WTC11 (cell line): ENCODE measurements around the gene ATP6V1A. TPM values are rescaled to one million over a fixed set of nuclear protein-coding genes. Genes with fewer than 3 reads are reported as not detected.

Source experiments
- CTCF ChIP-seq: fragments of 200-600 bp; IDR thresholded peaks from 2 replicates; pipeline ENCODE4 v1.8.0; 2022; ENCODE audit warnings: antibody characterized with exemption
- ERG ChIP-seq: fragments of 250-450 bp; sonication (Bioruptor Pico); IDR thresholded peaks from 2 replicates; pipeline ENCODE4 v1.8.0; 2021; ENCODE audit warnings: mild to moderate bottlenecking
- ETV6 ChIP-seq: sonication (generic); formaldehyde crosslinking; IDR thresholded peaks from 2 replicates; pipeline ENCODE4 v1.8.1; 2022; ENCODE audit warnings: mild to moderate bottlenecking, missing genetic modification reagents
- MAX ChIP-seq: sonication (generic); formaldehyde crosslinking; IDR thresholded peaks from 2 replicates; pipeline ENCODE4 v1.8.0; 2022; ENCODE audit warnings: mild to moderate bottlenecking, missing genetic modification reagents
- NFE2L1 ChIP-seq: sonication (generic); formaldehyde crosslinking; IDR thresholded peaks from 2 replicates; pipeline ENCODE4 v1.8.1; 2023; ENCODE audit warnings: missing genetic modification reagents
- NFYB ChIP-seq: sonication (generic); formaldehyde crosslinking; conservative IDR thresholded peaks from 2 replicates; pipeline ENCODE4 v1.8.0; 2022; ENCODE audit warnings: low read depth, missing genetic modification reagents
- NR1H2 ChIP-seq: sonication (generic); formaldehyde crosslinking; IDR thresholded peaks from 2 replicates; pipeline ENCODE4 v1.9.0; 2021; ENCODE audit warnings: mild to moderate bottlenecking, moderate library complexity, missing genetic modification reagents
- NR2C2 ChIP-seq: sonication (generic); formaldehyde crosslinking; IDR thresholded peaks from 2 replicates; pipeline ENCODE4 v1.8.0; 2022; ENCODE audit warnings: mild to moderate bottlenecking, missing genetic modification reagents
- NR3C1 ChIP-seq: sonication (generic); formaldehyde crosslinking; conservative IDR thresholded peaks from 2 replicates; pipeline ENCODE4 v1.8.1; 2023; ENCODE audit warnings: low read depth, mild to moderate bottlenecking, missing genetic modification reagents
- PRDM15 ChIP-seq: sonication (generic); formaldehyde crosslinking; IDR thresholded peaks from 2 replicates; pipeline ENCODE4 v1.8.0; 2022; ENCODE audit warnings: missing genetic modification reagents
- RELA ChIP-seq: sonication (generic); formaldehyde crosslinking; IDR thresholded peaks from 2 replicates; pipeline ENCODE4 v1.8.1; 2022; ENCODE audit warnings: missing genetic modification reagents, mild to moderate bottlenecking, borderline replicate concordance
- TEAD1 ChIP-seq: sonication (generic); formaldehyde crosslinking; IDR thresholded peaks from 2 replicates; pipeline ENCODE4 v1.8.0; 2022; ENCODE audit warnings: mild to moderate bottlenecking, missing genetic modification reagents
- ZBTB43 ChIP-seq: sonication (generic); formaldehyde crosslinking; IDR thresholded peaks from 2 replicates; pipeline ENCODE4 v1.8.1; 2023; ENCODE audit warnings: mild to moderate bottlenecking, missing genetic modification reagents
- ZNF532 ChIP-seq: fragments of 250-450 bp; sonication (Bioruptor Pico); IDR thresholded peaks from 2 replicates; pipeline ENCODE4 v1.9.0; 2021; ENCODE audit warnings: mild to moderate bottlenecking, borderline replicate concordance
- total RNA-seq: library from RNA; stranded (reverse); gene quantifications from 3 replicates; pipeline ENCODE4 v1.2.3, GENCODE V29; 2021
- TF ChIP-seq, protein P1 (sequence below): sonication (generic); formaldehyde crosslinking; conservative IDR thresholded peaks from 2 replicates; pipeline ENCODE4 v1.8.1; 2022; ENCODE audit warnings: mild to moderate bottlenecking, missing genetic modification reagents
- TF ChIP-seq, protein P2 (sequence below): sonication (generic); formaldehyde crosslinking; IDR thresholded peaks from 2 replicates; pipeline ENCODE4 v1.8.1; 2023; ENCODE audit warnings: mild to moderate bottlenecking, missing genetic modification reagents, borderline replicate concordance
- TF ChIP-seq, protein P3 (sequence below): sonication (generic); formaldehyde crosslinking; IDR thresholded peaks from 2 replicates; pipeline ENCODE4 v1.8.1; 2022; ENCODE audit warnings: mild to moderate bottlenecking, moderate library complexity, missing genetic modification reagents

ATP6V1A gene
- total RNA-seq, 1 experiment from 2014 or later = 90.7 TPM

- TF ChIP-seq RELA (CRISPR knock-in tag) = peak; percentile 76; the same call in 1 of the 2 replicates
- TF ChIP-seq NR3C1 (CRISPR knock-in tag) = 0 out of 2 replicates have a peak, but pooled peaks have one; percentile 64
- no peak for TF ChIP-seq CTCF
- no peak for TF ChIP-seq NFYB
- TF ChIP-seq PRDM15 (CRISPR knock-in tag) = no peak
- TF ChIP-seq, protein P1, sequence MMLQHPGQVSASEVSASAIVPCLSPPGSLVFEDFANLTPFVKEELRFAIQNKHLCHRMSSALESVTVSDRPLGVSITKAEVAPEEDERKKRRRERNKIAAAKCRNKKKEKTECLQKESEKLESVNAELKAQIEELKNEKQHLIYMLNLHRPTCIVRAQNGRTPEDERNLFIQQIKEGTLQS (CRISPR knock-in tag) = no peak
- 0 out of 2 replicates have a peak, but pooled peaks have one; percentile 19 for TF ChIP-seq TEAD1 (CRISPR knock-in tag)
- TF ChIP-seq, protein P2, sequence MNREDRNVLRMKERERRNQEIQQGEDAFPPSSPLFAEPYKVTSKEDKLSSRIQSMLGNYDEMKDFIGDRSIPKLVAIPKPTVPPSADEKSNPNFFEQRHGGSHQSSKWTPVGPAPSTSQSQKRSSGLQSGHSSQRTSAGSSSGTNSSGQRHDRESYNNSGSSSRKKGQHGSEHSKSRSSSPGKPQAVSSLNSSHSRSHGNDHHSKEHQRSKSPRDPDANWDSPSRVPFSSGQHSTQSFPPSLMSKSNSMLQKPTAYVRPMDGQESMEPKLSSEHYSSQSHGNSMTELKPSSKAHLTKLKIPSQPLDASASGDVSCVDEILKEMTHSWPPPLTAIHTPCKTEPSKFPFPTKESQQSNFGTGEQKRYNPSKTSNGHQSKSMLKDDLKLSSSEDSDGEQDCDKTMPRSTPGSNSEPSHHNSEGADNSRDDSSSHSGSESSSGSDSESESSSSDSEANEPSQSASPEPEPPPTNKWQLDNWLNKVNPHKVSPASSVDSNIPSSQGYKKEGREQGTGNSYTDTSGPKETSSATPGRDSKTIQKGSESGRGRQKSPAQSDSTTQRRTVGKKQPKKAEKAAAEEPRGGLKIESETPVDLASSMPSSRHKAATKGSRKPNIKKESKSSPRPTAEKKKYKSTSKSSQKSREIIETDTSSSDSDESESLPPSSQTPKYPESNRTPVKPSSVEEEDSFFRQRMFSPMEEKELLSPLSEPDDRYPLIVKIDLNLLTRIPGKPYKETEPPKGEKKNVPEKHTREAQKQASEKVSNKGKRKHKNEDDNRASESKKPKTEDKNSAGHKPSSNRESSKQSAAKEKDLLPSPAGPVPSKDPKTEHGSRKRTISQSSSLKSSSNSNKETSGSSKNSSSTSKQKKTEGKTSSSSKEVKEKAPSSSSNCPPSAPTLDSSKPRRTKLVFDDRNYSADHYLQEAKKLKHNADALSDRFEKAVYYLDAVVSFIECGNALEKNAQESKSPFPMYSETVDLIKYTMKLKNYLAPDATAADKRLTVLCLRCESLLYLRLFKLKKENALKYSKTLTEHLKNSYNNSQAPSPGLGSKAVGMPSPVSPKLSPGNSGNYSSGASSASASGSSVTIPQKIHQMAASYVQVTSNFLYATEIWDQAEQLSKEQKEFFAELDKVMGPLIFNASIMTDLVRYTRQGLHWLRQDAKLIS (CRISPR knock-in tag) = no peak
- TF ChIP-seq MAX (CRISPR knock-in tag) = peak; percentile 69; the same call in 1 of the 2 replicates
- TF ChIP-seq ERG (CRISPR knock-in tag) = no peak
- peak; percentile 90 for TF ChIP-seq NR2C2 (CRISPR knock-in tag)
- TF ChIP-seq NFE2L1 = no peak
- TF ChIP-seq, protein P3, sequence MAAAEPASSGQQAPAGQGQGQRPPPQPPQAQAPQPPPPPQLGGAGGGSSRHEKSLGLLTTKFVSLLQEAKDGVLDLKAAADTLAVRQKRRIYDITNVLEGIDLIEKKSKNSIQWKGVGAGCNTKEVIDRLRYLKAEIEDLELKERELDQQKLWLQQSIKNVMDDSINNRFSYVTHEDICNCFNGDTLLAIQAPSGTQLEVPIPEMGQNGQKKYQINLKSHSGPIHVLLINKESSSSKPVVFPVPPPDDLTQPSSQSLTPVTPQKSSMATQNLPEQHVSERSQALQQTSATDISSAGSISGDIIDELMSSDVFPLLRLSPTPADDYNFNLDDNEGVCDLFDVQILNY (CRISPR knock-in tag) = peak; percentile 75
- no peak for TF ChIP-seq NR1H2 (CRISPR knock-in tag)
- 0 out of 2 replicates have a peak, but pooled peaks have one; percentile 26 for TF ChIP-seq ZBTB43 (CRISPR knock-in tag)
- no peak for TF ChIP-seq ZNF532
- TF ChIP-seq ETV6 (CRISPR knock-in tag) = peak; percentile 44; the same call in 1 of the 2 replicates
Measured at GRCh38 chr3:113745756-113746547, 883 bp upstream of the ATP6V1A start, which contains the start of gene NAA50 (continued).
